ENCODE results near the gene HSPB7.
"Not testable (repeated sequence)": the region's sequence is repeated elsewhere in the genome, so short reads cannot be mapped to it uniquely, and the experiment has no call there.

The HSPB7 gene

DNA sequence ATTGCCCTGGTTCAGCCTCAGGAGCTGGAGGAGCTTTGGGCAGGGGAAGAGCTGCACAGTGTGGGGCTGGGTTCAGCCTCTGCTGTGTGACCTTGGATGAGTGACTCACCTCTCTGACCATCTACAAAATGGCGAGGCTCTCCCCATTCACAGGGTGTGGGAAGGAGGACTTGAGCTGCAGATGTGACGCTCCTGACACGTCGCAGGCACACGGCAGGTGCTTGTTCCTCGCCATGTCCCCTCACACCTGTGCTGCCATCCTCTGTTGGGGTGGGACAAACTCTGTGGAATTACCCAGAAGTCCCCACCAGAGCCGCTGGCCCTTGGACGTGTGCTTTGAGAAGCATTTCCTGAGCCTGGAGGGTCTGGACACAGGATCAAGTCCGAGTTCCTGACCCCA is 3.0 kb upstream of the HSPB7 start:
- not testable (repeated sequence) for DNase-seq

DNA sequence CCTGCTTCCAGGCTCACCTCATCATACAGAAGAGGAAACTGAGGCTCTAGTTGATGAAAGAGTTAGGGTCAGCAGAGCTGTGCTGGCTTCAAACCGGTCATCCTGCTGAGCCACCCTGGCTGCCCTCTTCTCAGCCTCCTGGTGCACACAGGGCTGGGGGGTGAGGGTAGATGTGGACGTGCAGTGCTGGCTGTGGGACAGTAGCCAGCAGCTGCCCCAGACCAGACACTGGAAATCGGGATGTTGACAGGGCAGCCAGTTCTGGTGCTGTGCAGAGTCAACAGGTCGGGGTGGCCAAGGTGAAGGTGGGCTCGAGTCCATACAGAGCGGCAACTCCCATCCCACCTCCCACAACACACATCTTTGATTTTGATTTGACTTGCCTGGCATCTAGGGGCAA is 2.5 kb upstream of the HSPB7 start:
- no peak for DNase-seq

DNA sequence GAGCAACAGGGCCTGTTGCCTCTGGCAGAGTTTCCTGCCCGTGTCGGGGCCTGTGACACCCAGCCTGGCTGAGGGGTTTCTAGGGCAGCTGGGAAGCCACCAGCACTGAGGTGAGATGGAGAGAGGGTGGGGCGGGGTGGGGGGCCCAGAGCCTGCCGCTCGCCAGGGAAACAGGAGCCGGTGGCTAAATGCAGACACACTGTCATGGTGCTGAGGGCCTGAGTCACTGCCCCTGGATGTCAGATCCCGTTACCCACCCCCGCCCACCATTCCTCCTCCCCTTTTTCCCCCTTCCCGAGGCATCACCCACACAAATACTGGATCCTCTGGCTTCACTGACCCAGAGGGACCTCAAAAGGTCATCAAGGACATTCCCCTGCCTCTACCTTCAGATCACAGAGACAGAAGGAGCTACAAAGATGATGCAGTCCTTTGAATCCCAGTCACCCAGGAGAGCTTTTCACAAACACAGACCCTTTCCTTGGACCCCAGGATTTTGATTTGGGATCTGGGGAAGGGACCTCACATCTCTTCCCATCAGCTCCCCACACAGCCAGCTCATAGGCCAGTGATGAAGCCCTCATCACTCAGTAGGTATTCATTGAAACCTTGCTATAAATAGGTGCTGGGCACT is 1.9 kb upstream of the HSPB7 start:
- no peak for DNase-seq

DNA sequence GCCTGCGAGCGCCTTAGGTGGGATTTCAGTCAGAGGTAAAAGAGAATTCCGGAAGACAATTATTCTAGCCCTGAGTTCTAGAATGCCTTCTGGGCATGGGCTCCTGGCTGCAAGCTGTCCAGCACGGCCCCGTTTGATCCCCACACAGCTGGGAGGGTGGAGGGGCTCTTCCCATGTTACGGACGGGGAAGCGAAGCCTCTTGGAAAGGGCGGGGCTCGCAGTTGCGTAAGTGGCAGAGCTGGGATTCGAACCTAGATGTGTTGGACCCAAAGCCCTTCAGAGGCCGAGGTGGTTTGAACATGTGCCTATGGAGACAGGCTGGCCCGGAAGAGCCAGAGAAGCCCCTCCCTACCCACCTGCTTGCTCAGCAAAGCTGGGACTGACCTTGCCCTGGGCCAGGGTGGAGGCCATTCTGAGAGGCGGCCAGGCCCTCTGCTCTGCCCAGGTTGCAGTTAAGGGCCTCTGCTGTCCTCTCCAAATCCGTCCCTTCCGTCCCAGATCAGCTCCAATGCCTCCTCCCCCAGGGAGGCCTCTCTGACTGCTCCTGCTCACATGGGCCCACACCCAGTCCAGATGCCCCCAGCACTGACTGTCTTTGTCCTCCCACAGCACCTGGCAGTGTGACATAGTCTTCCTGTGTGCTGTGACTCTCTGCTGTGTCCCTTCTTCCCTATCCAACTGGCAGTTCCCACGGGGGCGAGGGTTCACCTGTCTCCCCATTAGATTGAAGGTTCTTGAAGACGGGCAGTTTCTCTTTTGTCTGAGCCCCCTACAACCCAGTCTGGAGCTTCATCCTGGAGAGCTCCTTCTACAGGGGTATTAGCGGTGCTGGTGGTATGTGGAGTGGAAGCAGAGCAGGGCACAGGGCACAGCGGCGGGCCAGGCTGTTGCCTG is 1.2 kb upstream of the HSPB7 start:
- DNase-seq, result no peak

DNA sequence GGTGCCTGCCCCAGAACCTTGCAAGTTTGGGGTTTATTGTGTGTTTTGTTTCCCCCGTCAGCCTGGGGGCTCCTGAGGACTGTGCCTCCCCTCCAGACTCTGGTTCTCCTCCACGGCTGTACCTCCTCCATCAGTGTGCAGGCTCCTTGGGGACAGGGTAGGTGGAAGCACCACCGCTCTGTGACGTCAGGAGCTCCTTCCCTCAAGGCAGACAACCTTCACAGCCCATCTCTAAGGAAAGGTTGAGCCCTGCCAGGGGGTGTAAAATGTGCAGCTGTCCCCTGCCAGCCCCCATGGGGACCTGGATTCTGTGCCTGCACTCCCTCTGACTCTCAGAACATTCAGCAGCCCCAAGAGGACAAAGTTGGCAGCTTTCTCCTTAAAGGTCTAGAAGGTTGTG is 465 bp upstream of the HSPB7 start:
- DNase-seq, result no peak

DNA sequence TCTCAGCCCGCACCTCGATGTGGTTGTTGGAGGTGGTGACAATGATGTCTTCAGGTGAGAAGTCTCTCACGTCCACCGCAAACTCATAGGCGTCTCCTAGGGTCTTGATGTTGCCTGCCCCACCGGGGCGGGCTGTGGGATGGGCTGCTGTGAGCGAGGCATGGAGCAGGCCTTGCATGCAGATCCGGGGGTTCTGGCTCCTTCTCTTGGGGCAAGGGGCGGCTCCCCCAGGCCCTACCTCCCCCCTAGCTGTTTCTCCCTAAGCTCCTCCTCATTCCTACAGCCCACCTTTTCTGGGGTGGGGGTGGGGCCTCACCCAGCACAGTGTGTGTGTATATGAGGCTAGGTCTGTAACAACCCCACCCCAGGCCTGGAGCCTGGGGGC is 775 bp downstream of the HSPB7 start:
- DNase-seq, result no peak

DNA sequence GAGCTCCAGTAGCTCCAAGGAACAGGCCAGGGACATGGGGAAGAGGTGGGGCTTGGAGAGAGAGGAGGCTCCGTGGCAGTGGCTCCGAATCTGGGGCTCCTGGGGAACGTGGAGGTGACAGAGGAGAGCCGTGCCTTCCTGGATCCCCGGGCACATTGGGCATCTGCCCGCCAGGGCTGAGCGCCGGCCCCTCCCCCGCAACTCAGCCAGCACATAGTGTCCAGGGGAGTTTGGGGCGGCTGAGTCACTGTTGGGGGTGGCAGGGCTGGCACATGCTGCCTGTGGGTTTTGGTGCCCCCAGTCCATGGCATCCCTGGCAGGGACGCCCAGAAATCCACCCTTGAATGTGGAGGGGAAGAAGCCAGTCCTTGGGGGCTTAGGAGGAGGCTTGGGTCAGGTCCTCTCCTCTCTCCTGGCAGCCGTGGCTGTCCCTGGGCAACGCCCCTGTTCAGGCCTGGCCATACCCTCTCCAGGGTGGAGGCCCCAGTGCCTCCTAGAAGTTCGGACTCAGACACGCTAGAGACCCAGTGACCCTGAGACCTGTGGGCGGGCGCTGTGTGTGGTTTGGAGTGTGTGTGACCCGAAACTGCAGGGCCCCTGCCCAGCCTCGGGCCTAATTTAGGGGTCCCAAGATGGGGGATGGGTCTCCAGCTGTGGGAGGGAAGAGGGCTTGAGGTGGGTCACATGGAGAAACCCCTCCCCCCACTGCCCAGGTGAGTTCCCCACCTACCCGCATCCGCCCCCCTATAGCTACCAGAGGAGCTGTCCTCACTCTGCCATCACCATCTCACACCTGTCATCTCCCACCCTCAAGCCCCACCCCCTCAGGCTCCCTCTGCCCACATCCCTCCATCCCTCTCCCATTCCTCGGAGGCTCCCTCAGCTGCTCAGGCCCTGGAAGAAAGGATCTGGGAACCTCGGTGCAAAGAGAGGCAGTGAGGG is 1.6 kb downstream of the HSPB7 start:
- no peak for DNase-seq

DNA sequence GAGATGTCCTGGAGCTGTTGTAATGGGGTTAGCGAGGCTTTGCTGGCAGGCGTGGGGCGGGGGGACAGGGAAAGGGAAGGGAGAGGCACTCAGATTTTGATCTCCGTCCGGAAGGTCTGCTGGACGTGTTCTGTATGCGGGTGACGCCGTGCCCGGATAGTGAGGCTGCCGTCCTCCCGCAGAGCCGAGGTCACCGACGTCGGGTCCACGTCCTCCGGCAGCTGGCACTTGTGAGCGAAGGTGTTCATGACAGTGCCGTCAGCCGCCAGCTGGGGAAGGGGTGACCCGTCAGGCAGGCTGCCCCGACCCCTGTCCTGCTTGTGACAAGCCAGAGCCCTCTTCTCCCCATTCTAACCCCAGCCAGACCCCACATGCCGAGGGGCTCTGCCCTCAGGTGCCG is 2.4 kb downstream of the HSPB7 start:
- DNase-seq, result no peak

DNA sequence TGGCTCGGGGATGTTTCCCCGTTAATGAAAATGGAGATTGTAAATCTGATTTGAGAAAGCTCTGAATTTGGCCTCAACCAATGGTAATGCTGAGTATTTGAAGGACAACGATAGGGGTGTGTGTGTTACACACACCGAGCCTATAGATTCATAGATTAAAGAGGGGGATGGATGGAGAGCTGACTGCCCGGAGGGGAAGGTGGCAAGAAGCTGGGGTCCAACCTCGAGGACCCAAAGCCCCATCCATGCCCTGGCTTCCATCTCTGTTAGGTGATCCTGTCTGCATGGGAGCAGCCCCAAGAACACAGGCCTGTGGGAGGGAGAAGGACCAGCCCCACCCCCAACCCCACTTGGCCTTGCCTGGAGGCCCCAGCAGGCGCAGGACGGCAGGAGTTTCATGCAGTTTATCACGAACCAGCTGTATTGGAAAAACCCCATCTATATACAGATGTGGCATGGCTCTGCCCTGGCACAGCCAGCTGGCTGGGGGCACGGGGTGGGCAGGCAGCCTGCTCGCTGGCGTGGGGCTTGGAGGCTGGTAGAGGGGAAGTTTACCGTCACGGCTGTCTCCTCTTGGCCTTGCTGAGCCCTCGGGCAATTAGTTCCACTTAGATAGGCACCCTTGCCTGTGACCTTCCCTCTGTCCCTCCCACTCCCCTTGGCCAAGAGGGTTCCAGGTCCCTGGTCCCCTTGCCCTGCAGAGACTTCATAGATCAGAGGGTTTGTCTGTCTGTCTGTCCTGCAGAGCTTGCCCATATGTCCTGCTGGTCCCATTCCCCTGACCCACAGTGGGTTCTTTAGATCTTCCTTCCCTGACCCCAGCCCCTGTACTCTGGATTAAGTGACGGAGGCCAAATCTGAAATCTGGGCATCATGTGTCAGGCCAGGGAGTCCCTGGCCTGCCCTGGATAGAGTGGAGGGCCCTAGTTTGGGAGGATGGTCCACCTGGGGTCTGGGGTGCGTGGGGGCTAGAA is 3.0 kb downstream of the HSPB7 start:
- no peak for DNase-seq

DNA sequence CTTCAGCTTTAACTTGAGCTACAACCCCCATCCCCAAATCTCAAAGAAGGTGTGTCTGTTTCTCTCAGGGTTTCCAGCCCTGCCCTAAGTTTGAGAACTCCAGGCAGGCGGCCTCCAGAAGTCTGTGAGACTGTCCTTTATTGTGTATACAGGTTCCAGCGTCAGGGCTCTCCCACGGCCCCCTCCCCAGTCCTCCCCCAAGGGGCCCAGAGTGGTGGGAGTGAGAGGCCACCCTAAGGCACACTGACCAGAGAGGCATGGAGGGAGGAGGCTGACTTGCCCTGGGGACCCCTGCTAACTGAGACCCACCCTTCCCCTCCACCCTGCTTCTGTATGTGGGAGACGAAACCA is 4.0 kb downstream of the HSPB7 start:
- no peak for DNase-seq

DNA sequence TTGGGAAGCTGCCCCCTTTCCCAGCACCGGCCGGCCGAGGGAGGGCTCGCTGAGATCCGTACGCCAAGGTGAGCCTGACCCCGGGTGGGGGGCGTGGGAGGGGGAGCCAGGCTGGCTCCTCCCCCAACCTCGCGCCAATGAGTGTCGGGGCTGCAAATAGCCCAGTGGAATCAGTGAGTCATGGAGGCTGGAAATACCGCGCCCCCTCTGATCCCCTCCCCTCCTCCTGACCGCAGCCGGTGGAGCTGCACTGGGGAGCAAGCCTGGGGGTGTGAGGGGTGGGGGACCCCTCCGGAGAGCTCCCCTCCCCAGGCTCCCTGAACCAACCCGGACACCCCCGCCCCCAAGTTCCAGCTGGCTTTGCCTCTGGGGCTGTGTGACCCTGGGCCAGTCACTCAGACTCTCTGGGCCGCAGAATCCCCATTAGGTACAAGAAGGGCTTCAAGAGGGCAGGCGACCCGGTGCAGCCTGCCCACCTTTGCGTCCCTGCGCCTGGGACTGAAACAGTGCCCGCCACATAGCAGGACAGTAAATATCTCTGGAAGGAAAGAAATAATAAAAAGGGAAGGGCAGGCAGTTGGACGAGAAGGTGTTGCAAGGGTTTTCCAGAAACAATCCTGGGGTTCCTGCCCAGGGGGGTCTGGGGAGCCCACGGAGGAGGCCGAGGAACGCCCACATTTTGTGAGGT is 4.5 kb downstream of the HSPB7 start:
- peak; percentile 59 to 79 for DNase-seq

DNA sequence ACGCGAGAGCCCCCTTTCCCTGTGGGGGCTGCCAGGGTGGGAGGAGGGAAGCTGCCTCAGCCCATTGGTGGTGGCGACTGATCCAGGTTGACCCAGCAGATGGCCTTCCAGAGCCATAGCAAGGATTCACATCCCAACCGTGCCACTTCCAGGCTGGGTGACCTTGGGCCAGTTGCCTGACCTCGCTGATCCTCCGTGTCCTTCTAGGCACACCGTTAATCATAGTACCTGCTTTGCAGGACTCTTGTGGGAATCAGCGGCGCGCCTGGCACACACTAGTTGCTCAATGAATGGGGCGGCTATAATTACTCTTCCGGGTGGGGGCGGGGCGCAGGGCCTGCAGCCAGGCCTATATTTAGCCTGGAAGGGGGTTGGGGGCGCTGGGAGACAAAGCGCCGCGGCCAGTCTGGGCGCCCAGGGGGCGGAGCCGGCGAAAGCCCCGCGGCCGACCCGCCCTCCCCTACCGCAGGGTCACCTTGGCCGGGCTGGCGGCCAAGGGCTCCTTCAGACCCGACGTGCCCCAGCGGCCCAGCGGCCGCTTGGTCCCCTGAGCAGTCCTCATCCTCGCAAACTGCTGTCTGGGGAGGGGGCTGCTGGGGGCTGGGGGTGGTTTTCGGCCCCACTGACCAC is 5.1 kb downstream of the HSPB7 start:
- DNase-seq, result peak; percentile 23 to 43

DNA sequence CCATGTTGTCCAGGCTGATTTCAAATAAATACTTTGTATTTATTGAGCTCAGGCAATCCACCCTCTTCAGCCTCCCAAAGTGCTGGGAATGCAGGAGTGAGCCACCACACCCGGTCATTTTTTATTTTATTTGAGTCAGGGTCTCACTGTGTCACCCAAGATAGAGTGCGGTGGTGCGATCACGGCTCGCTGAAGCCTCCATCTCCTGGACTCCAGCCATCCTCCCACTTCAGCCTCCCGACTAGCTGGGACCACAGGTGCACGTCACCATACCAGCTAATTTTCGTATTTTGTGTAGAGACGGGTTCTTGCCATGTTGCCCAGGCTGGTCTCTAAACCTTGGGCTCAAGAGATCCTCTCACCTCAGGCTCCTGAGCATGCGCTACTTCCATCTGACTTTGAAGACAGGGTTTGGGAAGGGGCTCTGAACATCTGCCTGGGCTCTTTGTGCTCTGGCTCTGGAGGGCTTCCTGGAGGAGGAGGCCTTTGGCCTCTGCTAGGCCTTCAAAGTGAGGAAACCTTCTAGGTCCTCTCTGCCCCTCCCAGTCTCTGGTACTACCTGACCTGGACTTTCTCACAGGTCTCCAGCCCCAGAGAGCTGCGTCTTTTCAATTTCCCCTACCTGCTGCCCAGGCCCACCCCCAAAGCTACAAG is 5.8 kb downstream of the HSPB7 start:
- DNase-seq, result no peak

DNA sequence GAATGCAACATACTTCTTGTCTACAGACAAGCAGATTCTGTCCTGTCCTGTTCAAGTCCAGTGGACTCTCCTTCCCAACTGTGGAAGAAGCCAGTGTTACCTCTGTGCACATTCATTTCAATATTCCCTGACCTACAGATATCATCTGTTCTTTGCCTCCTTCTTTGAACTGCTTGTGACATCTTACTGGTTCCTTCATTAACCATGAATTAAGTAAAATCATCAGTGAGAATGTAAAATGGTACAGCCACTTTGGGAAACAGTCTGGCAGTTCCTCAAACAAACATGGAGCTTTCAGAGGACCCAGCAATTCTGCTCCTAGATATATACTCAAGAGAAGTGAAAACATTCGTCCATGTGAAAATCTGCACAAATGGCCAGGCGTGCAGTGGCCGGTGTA is 7.0 kb downstream of the HSPB7 start:
- DNase-seq, result no peak

DNA sequence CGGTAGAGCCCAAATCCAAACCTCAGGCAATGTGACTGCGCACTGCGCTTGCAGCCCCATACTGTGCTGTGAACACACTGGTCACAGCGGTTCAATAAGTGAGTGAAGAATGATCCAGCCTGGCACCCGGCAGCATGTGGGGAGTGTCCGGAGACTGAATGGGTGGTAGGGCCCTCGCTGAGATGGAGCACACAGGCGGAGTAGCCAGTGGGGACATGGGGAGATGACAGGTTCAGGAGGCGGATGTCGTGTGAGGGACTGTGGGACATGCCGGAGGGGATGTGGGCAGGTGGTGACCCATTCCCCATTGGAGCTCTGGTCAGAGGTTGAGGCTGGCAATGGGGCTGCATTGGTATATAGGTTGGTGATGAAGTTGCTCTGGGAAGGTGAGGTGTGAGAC is 8.2 kb downstream of the HSPB7 start:
- DNase-seq, result no peak

DNA sequence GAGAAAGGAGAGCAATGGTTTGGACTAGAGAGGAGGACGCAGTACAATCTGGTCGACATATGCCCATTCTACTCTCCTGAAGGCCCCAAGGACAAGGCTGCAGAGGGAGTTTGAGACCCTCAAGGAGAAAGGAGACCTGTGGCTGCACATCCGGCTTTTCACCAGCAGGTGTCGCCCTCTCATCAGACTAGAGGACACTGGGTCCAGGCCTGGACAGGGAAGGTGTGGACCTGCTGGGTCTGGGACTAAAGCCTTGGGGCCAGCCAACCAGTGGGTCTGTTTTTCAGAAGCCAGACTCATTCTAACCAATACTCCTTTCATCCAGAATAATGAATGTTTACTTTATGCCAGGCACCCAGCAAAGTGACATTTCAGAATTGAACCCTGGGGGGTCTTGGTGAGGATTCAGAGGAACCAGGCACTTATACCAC is 8.8 kb downstream of the HSPB7 start:
- DNase-seq, result peak; percentile 60 to 69

DNA sequence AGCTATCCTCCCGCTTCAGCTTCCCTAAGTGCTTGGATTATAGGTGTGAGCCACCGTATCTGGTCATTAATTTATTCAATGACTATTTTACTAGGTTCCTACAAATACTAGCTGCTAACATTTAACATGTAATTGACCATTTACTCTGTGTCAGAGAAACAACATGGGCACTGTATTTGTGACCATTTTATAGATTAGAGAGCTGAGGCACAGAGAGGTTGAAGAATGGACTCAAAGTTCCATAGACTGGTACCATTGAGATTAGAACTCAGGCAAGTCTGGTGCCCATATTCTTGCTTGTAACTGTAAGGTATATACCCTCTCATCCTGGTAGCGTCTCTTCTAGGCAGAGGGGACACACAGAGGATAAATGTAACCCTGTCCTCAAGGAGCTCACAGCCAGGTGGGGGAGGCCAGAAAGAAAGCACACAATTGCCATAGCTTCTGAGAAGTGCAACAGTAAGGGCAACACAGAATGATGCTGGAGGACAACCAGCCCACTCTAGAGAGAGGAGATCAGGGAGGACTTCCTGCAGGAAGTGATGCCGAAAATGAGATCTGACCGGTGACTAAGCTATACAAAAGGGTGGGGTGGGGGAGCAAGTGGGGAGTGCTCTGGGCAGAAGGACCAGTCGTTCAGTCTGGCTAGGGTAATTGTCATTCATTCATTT is 10.0 kb downstream of the HSPB7 start:
- no peak for DNase-seq

DNA sequence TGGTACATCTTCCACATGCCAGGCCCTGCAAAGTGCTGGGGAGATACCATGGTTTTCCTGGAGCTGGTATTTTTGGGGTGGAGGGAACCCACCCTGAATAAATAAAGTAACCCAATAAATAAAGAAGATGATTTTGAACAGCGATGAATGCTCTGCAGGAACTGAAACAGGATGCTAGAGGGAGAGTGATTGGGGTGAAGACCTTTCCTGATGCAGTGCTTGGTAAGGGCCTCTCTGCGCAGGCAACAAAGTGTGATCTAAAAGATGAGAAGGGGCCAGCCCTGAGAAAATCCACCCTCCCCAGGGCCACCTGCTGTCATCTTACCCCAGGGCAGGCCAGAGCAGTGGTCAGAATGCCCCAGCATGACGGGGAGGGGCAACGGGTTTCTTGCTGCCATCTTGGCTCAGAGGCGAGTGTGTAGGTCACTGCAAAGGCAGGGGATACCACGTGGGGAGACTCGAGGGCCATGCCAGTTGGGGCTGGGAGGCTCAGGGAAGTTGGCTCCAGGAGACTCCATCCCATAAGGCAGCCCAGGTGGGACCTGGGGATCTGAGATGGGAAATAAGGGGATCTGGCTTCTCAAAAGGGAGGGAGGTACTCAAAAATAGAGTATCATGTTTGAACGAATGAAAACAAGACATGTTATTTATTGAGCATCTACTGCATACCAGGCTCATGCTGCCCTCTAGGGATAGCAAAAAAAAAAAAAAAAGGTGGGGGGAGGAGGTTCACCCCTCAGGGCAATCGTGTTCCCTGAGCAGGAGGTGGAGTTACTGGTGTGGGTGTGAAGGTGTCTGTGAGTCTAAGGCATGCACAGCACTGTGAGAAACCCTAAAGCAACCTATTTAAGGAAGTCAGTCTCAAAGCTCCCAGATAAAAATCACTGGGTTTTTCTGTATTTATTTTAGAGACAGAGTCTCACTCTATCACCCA is 11.0 kb downstream of the HSPB7 start:
- peak in 1 of 2 experiments; percentile 38 for DNase-seq

DNA sequence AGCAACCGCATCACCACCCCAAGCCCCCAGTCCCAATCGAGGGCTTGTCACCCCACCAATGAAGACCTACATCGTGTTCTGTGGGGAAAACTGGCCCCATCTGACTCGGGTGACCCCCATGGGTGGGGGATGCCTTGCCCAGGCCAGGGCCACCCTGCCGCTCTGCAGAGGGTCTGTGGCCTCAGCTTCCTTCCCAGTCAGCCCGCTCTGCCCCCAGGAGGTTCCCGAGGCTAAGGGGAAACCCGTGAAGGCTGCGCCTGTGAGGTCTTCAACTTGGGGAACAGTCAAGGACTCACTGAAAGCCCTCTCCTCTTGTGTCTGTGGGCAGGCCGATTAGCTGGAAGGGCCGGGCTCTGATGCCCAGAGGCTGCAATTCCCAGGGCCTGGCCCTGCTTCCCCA is 11.8 kb downstream of the HSPB7 start:
- no peak for DNase-seq
